AG09309 (cell line): ENCODE measurements around the gene ATAD3C.
A peak's percentile ranks its signal among the peaks of the same experiment; 100 is the strongest.

Source experiments
- DNase-seq: peaks from one replicate; pipeline ENCODE4 v3.0.0-alpha.2; 2010; ENCODE audit warnings: low read depth
- H3K4me3 ChIP-seq: 2 replicates; pipeline ENCODE4 v1.5.1; 2011; ENCODE audit warnings: mild to moderate bottlenecking, low read depth, low read length, moderate library complexity; ENCODE audit not compliant: control insufficient read depth
- CTCF ChIP-seq: IDR thresholded peaks from 2 replicates; pipeline ENCODE4 v1.5.1; 2011; ENCODE audit warnings: mild to moderate bottlenecking, low read depth, low read length, inconsistent platforms; ENCODE audit not compliant: insufficient read depth, control insufficient read depth; ENCODE audit errors: missing control alignments

The ATAD3C gene

GRCh38 chr1:1434131-1434823 is 15.2 kb upstream of the ATAD3C start:
- TF ChIP-seq CTCF, result no peak
- DNase-seq, result no peak
- H3K4me3 ChIP-seq, result no peak overlapping the region

GRCh38 chr1:1434824-1435105 is 14.7 kb upstream of the ATAD3C start:
- H3K4me3 ChIP-seq, result no peak overlapping the region
- no peak for DNase-seq
- TF ChIP-seq CTCF, result no peak

GRCh38 chr1:1435106-1435903 is 14.2 kb upstream of the ATAD3C start, which contains the start of gene VWA1:
Gene VWA1, plus strand, starts transcription at chr1:1435690. Its CDS starts 59 bp downstream, at chr1:1435749.
- no peak for TF ChIP-seq CTCF
- H3K4me3 ChIP-seq, result peak within 1 kb of the TSS; percentile 24
- no peak for DNase-seq

GRCh38 chr1:1435911-1436629 is 13.4 kb upstream of the ATAD3C start:
- DNase-seq, result no peak
- TF ChIP-seq CTCF, result no peak
- H3K4me3 ChIP-seq, result peak overlapping the region; percentile 24

- DNase-seq, result no peak
- no peak for TF ChIP-seq CTCF
- H3K4me3 ChIP-seq, result no peak overlapping the region
These were observed 12.9 kb upstream of the ATAD3C start for GRCh38 chr1:1436630-1437032.

GRCh38 chr1:1437033-1437903 is 12.2 kb upstream of the ATAD3C start:
- no peak for DNase-seq
- H3K4me3 ChIP-seq, result no peak overlapping the region
- no peak for TF ChIP-seq CTCF
